SIG-M5 treated with dmso at 0.1 percent for 504 hours (cell line): ENCODE data around the gene RINT1.
"Not testable (repeated sequence)": the region's sequence is repeated elsewhere in the genome, so short reads cannot be mapped to it uniquely, and the experiment has no call there.

Source experiments
- DNase-seq: peaks from one replicate; lab custom pipeline; 2025; ENCODE audit not compliant: unreplicated experiment; lab: John Stamatoyannopoulos, UW

The RINT1 gene

DNA sequence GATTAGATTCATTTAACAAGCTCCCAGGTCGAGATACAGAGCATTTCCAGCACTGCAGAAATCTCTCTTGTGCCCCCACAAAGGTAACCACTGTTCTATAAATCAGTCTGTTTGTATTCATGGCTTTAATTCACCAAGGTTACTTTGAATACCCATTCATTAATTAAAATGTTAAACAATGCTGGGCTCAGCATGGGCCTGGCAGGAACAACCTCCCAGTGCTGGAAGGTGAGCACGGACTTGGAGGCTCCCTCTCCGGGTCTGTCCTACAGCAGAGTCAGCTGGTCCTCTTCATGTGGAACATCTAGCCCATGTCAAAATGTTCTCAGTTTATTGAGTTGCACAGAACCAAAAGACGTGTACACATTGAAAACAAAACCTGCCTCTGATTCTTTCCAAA lies 64.9 kb downstream of the RINT1 start:
- DNase-seq = no peak

DNA sequence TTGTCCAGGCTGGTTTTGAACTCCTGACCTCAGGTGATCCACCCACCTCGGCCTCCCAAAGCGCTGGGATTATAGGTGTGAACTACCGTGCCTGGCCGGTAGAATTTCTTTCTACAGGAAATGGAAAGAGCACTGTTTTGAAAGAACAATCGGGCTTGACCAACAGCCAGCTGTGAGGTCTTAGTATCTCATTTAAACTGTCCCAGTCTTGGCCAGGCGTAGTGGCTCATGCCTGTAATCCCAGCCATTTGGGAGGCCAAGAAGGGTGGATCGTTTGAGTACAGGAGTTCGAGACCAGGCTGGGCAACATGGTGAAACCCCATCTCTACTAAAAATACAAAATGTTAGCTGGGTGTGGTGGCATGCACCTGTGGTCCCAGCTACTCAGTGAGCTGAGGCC lies 67.1 kb downstream of the RINT1 start:
- not testable (repeated sequence) for DNase-seq

DNA sequence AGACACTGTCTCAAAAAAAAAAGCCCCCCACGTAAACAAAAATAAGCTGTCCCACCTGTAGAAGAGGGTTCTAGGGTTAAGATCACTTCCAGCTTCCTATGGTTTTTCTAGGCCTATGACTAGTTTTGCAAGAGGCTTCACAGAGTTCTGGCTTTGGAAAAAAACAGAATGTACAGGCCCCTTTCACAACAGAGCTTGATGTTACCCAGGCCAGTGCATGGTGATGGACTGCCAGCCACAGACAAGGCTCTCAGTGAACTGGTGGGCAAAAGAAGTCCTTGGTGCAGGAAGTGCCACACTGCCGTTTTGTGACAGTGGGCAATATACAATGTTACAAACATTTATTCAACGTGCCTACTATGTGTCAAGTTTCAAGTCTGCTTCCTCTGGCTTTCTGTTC lies 67.5 kb downstream of the RINT1 start:
- DNase-seq = no peak

DNA sequence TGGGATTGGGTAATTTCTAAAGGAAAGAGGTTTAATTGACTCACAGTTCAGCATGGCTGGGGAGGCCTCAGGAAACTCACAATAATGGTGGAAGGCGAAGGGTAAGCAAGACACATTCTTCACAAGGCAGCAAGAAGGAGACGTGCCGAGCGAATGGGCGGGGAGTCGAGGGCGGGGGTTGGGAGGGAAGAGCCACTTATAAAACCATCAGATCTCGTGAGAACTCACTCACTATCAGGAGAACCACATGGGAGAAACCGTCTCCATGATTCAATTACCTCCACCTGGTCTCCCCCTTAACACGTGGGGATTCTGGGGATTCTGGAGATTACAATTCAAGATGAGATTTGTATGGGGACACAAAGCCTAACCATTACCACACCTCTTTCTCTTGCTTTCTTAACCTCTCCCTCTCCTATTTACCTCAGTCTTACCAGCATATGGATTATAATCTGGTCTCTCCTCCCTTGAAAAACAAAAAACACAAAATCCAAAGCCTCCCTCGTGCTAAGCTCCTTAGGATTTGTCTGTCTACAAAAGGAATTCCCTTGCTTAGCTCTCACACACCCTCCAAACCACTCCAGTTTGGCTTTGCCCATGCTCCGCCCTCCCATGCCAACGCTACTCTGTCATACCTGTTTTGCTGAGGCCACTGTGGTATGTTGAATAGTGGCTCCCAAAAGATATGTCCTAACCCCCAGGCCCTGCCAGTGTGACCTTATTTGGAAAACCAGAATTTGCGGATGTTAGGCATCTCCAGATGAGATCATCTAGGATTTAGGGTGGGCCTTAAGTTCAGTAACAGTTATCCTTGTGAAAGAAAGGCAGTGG lies 68.9 kb downstream of the RINT1 start:
- DNase-seq = peak; percentile 6

DNA sequence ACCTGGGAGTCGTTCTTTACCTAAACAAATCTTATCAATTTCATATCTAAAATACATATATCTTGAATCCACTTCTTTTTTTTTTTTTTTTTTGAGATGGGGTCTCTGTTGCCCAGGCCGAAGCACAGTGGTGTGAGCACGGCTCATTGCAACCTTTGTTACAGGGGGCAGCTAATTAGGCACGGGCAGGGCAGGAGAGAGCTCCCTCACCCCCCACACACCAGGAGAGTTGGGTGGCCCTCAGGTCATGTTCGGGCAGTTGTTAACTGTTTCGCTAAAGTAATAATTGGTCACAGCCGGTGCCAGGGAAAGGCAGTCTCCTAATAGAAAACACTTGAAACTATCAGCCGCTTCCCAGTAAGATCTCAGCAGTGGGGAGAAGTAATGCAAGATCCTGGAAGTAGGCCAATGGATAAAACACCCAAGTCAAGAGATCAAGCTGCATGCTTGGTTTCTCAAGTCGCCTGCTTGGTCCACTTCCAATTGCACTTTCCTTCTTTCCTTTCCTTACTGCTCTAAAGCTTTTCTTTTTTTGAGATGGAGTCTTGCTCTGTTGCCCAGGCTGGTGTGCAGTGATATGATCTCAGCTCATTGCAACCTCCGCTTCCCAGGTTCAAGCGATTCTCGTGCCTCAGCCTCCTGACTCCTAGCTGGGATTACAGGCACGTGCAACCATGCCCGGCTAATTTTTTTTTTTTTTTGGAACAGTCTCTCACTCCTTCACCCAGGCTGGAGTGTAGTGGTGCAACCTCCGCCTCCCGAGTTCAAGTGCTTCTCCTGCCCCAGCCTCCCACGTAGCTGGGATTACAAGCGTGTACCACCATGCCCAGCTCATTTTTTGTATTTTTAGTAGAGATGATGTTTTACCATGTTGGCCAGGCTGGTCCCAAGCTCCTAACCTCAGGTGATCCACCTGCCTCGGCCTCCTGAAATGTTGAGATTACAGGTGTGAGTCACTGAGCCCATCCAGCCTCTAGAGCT lies 70.6 kb downstream of the RINT1 start:
- no peak for DNase-seq

DNA sequence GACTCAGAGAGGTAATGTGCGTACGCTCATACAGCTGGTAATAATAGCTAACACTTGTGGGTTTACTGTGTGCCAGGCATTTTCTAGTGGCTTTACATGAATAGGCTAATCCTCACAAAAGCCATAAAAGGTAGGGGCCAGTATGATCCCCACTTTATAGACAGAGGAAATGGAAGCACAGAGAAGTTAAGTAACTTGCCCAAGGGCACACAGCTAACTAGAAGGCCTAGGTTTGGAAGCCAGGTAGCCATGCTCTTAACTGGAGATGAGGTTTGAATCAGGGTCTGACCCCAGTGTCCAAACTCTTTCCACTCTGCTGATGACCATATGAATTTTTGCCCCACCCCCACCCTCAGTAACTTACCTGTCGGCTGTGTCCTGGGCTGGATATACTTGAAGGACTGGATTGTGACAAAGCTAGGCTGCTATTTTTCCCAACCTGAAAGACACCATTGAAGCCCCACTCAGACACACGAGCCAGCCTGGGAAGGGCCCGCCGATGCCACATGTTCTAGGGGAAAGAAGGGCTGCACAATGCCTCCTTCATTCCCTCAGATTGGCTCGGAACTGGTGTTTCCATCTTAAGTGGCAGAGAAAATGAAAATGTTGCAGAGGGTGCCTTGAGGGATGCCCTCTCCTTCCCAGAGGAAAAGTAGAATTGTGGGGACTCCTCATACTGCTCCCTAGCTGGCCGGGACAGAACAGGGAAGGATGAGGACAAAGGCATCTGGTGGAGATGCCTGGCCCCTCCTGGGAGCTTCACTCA lies 78.3 kb downstream of the RINT1 start:
- no peak for DNase-seq

DNA sequence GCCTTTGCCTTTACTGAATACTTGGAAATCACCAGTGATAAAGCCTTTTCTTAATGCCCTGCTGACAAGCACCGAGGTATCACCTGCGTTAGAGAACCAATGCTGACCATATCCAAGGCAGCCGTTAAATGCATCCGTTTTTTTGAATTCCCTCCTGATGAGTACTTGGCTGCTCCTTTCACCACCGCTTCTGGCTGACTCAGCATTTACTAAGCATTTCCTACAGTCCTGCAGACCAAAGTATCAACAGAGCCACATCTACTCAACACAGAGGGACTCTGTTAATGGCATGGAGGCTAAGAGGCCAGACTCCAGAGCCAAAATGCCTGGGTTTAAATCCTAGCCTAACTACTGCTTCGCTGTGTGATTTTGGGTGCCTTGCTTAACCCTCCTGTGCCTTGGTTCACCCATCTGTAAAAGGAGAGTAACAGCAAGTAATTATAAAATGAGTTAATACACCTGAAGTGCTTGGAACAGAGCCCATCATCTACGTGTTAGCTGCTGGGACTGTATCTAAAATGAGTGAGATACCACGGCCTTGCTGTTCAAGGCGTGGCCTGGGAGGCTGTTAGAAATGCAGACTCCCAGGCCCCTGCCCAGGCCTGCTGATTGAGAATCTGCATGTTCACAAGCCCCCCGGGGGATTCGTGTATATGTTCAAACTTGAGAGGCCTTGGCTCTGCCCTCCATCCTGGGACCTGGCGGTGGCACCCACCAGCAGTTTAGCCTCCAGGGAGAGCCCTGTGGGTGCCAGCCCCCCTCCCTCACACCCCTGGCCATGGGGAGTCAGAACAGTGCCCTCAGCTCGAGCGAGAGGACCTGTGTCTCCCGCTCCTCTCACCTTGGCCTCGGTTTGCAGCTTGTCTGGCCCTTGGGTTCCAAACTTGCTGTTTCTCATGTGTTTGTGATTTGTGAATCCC lies 80.1 kb downstream of the RINT1 start:
- no peak for DNase-seq

DNA sequence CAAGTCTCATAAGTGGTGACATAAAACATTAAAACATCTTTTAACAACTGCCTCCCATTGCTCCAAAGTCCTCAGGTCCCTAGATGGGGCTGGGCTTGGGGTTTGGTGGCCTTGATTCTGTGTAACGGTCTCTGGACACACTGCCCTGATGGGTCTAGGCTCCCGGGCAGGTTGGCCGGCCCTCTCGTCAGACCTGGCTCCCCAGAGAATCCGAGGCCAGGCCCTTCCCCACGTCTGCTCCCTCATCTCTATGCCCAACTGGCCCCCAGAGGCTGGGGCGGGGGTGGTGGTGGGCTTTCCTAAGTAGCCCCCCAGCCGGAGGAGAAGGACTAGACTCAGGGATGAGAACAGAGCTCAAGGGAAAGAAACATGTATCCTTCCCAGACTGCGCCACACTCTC lies 80.8 kb downstream of the RINT1 start:
- no peak for DNase-seq

DNA sequence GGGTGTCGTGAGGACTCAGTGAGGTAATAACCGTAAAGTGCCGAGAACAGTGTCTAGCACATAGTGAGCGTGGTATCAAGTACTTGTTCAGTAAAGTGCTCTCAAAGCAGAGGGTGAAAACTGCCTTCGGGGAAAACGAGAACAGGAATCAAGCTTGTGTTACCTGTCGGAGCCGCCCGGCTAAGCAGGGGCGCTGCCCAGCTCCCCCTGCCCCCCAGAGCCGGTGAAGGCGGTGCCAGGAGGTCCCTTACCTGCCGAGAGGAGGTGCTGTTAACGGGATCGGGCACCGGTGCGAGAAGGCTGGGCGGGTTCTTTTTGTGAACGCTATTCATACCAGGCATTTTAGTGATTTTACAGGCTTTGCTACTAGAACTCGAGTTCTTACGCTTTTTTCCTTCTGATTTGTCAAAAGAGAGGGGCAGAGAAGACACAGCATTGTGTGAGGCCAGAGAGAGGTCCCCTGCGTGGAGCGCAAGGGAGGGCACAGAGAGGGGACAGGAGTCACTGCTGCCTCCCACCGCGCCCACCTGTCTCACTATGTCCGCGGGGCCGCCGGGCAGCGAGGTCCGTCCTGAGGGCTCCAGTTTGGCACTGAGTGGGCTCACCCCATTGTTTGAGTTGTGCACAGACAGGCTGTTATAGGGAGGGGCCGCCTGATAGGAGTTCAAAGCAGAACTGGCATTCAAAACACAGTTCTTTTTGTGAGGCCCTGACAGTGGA lies 81.8 kb downstream of the RINT1 start:
- DNase-seq = no peak

DNA sequence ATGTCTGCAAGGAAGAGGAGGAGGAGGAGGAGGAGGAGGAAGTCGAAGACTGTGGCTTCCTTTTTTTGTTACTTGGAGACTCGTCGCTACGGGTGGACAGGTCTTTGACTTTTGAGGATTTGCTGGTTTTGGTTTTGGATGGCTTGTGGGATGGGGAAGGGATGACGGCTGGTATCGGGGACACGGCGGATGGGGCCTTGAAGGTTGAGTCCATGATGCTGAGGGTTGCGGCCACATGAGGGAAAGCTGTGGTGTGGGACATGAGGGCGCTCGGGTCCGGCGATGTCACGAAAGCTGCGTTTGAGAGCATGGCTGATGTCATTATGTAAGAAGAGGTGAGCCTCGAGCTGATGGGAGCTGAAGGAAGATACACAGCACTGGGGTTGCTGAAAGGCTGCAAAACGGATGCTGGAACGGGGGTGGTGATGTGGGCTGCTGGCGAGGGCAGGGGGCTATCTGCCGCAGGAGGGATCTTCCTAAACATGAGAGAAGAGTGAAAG lies 82.4 kb downstream of the RINT1 start:
- no peak for DNase-seq
